A673 (cell line): ENCODE measurements around the gene AQP7.

Experiments
- CTCF ChIP-seq: fragments of 300-800, 200-600 bp; sonication (generic); conservative IDR thresholded peaks from 2 replicates; pipeline ENCODE4 v1.5.1; 2017; ENCODE audit warnings: low read depth, mild to moderate bottlenecking, antibody characterized with exemption, low read length, moderate library complexity, mixed read lengths
- EZH2 ChIP-seq: fragments of 200-600 bp; sonication (generic); IDR thresholded peaks from 2 replicates; pipeline ENCODE4 v1.6.1; 2017; ENCODE audit warnings: borderline replicate concordance, low read depth, mild to moderate bottlenecking, mixed read lengths, antibody characterized with exemption, low read length; ENCODE audit not compliant: poor library complexity, severe bottlenecking

GRCh38 chr9:33440609-33441008 lies 38.2 kb upstream of the AQP7 start:
- TF ChIP-seq CTCF (no peak), EZH2 (no peak)
